HepG2 (cell line): ENCODE data around the gene CSH1. TPM values are rescaled to one million over a fixed set of nuclear protein-coding genes. Genes with fewer than 3 reads are reported as not detected.

ENCODE experiments used
- PPARG ChIP-seq: conservative IDR thresholded peaks from 2 replicates; pipeline ENCODE4 v1.6.1; 2016; ENCODE audit warnings: missing biosample characterization, missing genetic modification reagents
- RARG ChIP-seq: sonication (generic); formaldehyde crosslinking; IDR thresholded peaks from 2 replicates; pipeline ENCODE4 v1.4.0; 2020; ENCODE audit warnings: low read depth, mild to moderate bottlenecking, missing genetic modification reagents
- STAG1 ChIP-seq: sonication (generic); formaldehyde crosslinking; IDR thresholded peaks from 2 replicates; pipeline ENCODE4 v1.4.0; 2020; ENCODE audit warnings: missing genetic modification reagents
- ZFP62 ChIP-seq: sonication (generic); formaldehyde crosslinking; IDR thresholded peaks from 2 replicates; pipeline ENCODE4 v1.4.0; 2020; ENCODE audit warnings: missing genetic modification reagents
- ZNF251 ChIP-seq: sonication (generic); formaldehyde crosslinking; IDR thresholded peaks from 2 replicates; pipeline ENCODE4 v1.9.0; 2021; ENCODE audit warnings: mild to moderate bottlenecking, missing genetic modification reagents
- ZNF703 ChIP-seq: sonication (generic); formaldehyde crosslinking; IDR thresholded peaks from 2 replicates; pipeline ENCODE4 v1.5.1; 2020; ENCODE audit warnings: missing genetic modification reagents, mild to moderate bottlenecking, moderate library complexity, borderline replicate concordance
- ZNF709 ChIP-seq: sonication (generic); formaldehyde crosslinking; IDR thresholded peaks from 2 replicates; pipeline ENCODE4 v1.5.0; 2020; ENCODE audit warnings: mild to moderate bottlenecking, missing genetic modification reagents
- ZNF746 ChIP-seq: sonication (generic); formaldehyde crosslinking; IDR thresholded peaks from 2 replicates; pipeline ENCODE4 v1.8.0; 2022; ENCODE audit warnings: mild to moderate bottlenecking, missing genetic modification reagents
- polyA plus RNA-seq, 8 experiments: library from polyadenylated mRNA; depleted of rRNA in 3 of 8; stranded (reverse) in 7 of 8; unstranded in 1 of 8; fragments of >200 nt; fragmentation: Illumina TruSeq in 4 of 8; extraction: Trizol in 4 of 8; gene quantifications; 2 replicates each; pipeline versions ENCODE4 v1.2.1 to v1.2.3, GENCODE V29; 2011 to 2016; ENCODE audit warnings: low read depth in 4 of 8, missing spikeins in 1 of 8, mixed read lengths in 1 of 8; ENCODE audit not compliant: insufficient read depth in 1 of 8
- total RNA-seq, 5 experiments: library from RNA; depleted of rRNA; stranded (reverse); fragments of >200 nt; fragmentation: Illumina TruSeq; extraction: Trizol; gene quantifications; 2 replicates each; pipeline ENCODE4 v1.2.3, GENCODE V29; 2016; ENCODE audit warnings: low read depth in 1 of 5
- TF ChIP-seq, protein P1 (sequence below): sonication (generic); formaldehyde crosslinking; IDR thresholded peaks from 2 replicates; pipeline ENCODE4 v1.9.0; 2021; ENCODE audit warnings: missing genetic modification reagents, mild to moderate bottlenecking, borderline replicate concordance
- TF ChIP-seq, protein P2 (sequence below): IDR thresholded peaks from 2 replicates; pipeline ENCODE4 v1.6.1; 2016; ENCODE audit warnings: low read depth, control low read depth
- TF ChIP-seq, protein P3 (sequence below): sonication (generic); formaldehyde crosslinking; IDR thresholded peaks from 2 replicates; pipeline ENCODE4 v1.5.1; 2020; ENCODE audit warnings: mild to moderate bottlenecking, missing genetic modification reagents
- TF ChIP-seq, protein P4 (sequence below): sonication (generic); formaldehyde crosslinking; IDR thresholded peaks from 2 replicates; pipeline ENCODE4 v1.5.0; 2020; ENCODE audit warnings: missing genetic modification reagents
- TF ChIP-seq, protein P5 (sequence below): sonication (generic); formaldehyde crosslinking; IDR thresholded peaks from 2 replicates; pipeline ENCODE4 v1.4.0; 2020; ENCODE audit warnings: low read depth, missing genetic modification reagents
- TF ChIP-seq, protein P6 (sequence below): sonication (generic); formaldehyde crosslinking; IDR thresholded peaks from 2 replicates; pipeline ENCODE4 v1.8.1; 2022; ENCODE audit warnings: low read depth, mild to moderate bottlenecking, missing genetic modification reagents

Gene CSH1
- total and polyA plus RNA-seq, 2 of the 13 experiments (the other 11 are each of a cell fraction or from before 2014, with no cell fraction given), result not detected

DNA sequence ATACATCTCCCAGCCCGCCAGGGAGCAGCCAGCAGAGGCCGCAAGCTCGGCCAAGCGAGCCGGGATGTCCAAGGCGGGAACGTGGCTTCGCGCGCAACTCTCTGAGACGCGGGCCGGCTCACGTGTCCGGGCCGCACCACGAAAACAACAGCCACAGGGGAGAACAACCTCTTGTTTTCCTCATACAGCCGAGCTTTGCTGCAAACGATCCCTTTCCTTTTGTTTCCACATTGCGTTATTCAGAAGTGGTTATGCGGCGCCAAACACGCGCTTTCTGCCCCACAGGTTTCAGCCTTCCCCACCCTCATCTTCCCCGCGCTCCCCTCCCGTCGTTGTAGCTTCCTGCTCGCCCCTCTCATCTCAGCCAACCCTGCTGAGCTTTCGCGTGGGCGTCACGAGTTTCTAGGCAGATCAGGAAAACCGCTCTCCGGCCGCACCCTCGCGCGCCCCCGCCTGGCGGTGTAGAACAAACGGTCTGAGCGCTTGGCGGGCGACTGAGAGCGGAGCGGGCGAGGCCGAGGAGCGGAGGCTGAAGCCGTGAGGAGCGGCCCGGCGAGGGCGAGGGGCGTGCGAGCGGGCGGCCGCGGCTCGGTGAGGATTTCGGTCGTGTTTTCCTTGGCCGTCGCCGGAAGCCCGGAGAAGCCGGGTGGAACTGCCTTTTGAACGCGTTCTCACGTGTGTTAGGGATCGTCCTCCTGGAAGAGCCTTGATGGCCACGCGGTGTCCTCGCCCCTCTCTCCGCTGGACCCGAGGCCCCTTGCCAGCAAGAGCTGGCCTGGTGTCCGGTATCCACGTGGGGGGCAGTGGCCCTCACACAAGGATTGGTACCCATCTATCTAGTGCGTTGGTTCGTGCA, 47.3 kb downstream of the CSH1 start (continued):
- TF ChIP-seq, protein P1, sequence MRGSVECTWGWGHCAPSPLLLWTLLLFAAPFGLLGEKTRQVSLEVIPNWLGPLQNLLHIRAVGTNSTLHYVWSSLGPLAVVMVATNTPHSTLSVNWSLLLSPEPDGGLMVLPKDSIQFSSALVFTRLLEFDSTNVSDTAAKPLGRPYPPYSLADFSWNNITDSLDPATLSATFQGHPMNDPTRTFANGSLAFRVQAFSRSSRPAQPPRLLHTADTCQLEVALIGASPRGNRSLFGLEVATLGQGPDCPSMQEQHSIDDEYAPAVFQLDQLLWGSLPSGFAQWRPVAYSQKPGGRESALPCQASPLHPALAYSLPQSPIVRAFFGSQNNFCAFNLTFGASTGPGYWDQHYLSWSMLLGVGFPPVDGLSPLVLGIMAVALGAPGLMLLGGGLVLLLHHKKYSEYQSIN (CRISPR knock-in tag), result no peak
- TF ChIP-seq STAG1 (CRISPR knock-in tag) (no peak), ZNF746 (CRISPR knock-in tag) (no peak), RARG (CRISPR knock-in tag) (no peak), ZNF709 (CRISPR knock-in tag) (no peak), ZNF251 (no peak), ZNF703 (CRISPR knock-in tag) (no peak), ZFP62 (CRISPR knock-in tag) (no peak), PPARG (CRISPR knock-in tag) (no peak)
- TF ChIP-seq, protein P2, sequence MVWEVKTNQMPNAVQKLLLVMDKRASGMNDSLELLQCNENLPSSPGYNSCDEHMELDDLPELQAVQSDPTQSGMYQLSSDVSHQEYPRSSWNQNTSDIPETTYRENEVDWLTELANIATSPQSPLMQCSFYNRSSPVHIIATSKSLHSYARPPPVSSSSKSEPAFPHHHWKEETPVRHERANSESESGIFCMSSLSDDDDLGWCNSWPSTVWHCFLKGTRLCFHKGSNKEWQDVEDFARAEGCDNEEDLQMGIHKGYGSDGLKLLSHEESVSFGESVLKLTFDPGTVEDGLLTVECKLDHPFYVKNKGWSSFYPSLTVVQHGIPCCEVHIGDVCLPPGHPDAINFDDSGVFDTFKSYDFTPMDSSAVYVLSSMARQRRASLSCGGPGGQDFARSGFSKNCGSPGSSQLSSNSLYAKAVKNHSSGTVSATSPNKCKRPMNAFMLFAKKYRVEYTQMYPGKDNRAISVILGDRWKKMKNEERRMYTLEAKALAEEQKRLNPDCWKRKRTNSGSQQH (CRISPR knock-in tag), result no peak
- TF ChIP-seq, protein P3, sequence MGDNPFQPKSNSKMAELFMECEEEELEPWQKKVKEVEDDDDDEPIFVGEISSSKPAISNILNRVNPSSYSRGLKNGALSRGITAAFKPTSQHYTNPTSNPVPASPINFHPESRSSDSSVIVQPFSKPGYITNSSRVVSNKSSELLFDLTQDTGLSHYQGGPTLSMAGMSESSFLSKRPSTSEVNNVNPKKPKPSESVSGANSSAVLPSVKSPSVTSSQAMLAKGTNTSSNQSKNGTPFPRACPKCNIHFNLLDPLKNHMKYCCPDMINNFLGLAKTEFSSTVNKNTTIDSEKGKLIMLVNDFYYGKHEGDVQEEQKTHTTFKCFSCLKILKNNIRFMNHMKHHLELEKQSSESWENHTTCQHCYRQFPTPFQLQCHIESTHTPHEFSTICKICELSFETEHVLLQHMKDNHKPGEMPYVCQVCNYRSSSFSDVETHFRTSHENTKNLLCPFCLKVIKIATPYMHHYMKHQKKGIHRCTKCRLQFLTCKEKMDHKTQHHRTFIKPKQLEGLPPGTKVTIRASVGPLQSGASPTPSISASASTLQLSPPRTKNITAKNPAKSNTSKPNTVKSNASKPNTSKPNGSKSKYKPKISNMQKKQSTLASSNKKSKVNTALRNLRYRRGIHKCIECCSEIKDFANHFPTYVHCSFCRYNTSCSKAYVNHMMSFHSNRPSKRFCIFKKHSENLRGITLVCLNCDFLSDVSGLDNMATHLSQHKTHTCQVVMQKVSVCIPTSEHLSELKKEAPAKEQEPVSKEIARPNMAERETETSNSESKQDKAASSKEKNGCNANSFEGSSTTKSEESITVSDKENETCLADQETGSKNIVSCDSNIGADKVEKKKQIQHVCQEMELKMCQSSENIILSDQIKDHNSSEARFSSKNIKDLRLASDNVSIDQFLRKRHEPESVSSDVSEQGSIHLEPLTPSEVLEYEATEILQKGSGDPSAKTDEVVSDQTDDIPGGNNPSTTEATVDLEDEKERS, result no peak
- TF ChIP-seq, protein P4, sequence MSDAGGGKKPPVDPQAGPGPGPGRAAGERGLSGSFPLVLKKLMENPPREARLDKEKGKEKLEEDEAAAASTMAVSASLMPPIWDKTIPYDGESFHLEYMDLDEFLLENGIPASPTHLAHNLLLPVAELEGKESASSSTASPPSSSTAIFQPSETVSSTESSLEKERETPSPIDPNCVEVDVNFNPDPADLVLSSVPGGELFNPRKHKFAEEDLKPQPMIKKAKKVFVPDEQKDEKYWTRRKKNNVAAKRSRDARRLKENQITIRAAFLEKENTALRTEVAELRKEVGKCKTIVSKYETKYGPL, result no peak
- TF ChIP-seq, protein P5, sequence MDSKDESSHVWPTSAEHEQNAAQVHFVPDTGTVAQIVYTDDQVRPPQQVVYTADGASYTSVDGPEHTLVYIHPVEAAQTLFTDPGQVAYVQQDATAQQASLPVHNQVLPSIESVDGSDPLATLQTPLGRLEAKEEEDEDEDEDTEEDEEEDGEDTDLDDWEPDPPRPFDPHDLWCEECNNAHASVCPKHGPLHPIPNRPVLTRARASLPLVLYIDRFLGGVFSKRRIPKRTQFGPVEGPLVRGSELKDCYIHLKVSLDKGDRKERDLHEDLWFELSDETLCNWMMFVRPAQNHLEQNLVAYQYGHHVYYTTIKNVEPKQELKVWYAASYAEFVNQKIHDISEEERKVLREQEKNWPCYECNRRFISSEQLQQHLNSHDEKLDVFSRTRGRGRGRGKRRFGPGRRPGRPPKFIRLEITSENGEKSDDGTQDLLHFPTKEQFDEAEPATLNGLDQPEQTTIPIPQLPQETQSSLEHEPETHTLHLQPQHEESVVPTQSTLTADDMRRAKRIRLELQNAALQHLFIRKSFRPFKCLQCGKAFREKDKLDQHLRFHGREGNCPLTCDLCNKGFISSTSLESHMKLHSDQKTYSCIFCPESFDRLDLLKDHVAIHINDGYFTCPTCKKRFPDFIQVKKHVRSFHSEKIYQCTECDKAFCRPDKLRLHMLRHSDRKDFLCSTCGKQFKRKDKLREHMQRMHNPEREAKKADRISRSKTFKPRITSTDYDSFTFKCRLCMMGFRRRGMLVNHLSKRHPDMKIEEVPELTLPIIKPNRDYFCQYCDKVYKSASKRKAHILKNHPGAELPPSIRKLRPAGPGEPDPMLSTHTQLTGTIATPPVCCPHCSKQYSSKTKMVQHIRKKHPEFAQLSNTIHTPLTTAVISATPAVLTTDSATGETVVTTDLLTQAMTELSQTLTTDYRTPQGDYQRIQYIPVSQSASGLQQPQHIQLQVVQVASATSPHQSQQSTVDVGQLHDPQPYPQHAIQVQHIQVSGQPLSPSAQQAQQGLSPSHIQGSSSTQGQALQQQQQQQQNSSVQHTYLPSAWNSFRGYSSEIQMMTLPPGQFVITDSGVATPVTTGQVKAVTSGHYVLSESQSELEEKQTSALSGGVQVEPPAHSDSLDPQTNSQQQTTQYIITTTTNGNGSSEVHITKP, result peak; percentile 99
- TF ChIP-seq, protein P6, sequence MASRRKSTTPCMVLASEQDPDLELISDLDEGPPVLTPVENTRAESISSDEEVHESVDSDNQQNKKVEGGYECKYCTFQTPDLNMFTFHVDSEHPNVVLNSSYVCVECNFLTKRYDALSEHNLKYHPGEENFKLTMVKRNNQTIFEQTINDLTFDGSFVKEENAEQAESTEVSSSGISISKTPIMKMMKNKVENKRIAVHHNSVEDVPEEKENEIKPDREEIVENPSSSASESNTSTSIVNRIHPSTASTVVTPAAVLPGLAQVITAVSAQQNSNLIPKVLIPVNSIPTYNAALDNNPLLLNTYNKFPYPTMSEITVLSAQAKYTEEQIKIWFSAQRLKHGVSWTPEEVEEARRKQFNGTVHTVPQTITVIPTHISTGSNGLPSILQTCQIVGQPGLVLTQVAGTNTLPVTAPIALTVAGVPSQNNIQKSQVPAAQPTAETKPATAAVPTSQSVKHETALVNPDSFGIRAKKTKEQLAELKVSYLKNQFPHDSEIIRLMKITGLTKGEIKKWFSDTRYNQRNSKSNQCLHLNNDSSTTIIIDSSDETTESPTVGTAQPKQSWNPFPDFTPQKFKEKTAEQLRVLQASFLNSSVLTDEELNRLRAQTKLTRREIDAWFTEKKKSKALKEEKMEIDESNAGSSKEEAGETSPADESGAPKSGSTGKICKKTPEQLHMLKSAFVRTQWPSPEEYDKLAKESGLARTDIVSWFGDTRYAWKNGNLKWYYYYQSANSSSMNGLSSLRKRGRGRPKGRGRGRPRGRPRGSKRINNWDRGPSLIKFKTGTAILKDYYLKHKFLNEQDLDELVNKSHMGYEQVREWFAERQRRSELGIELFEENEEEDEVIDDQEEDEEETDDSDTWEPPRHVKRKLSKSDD, result peak; percentile 83
